GM18498 (cell line): ENCODE measurements around the gene AHRR.

Experiments
- ATAC-seq: cut with Tn5 transposase; IDR thresholded peaks from one replicate; pipeline ENCODE4 v1.9.1; 2021; ENCODE audit warnings: mild to moderate bottlenecking, moderate library complexity; ENCODE audit not compliant: unreplicated experiment

Gene AHRR

GRCh38 chr5:344668-345067 lies 23.2 kb downstream of the AHRR start:
- no peak for ATAC-seq

GRCh38 chr5:345404-346195 lies 24.1 kb downstream of the AHRR start:
- no peak for ATAC-seq

- ATAC-seq: no peak
Measured at GRCh38 chr5:346229-346935, 24.9 kb downstream of the AHRR start.

- no peak for ATAC-seq
Measured at GRCh38 chr5:347712-348284, 26.3 kb downstream of the AHRR start.

- no peak for ATAC-seq
Measured at GRCh38 chr5:348726-349125, 27.2 kb downstream of the AHRR start.

DNA sequence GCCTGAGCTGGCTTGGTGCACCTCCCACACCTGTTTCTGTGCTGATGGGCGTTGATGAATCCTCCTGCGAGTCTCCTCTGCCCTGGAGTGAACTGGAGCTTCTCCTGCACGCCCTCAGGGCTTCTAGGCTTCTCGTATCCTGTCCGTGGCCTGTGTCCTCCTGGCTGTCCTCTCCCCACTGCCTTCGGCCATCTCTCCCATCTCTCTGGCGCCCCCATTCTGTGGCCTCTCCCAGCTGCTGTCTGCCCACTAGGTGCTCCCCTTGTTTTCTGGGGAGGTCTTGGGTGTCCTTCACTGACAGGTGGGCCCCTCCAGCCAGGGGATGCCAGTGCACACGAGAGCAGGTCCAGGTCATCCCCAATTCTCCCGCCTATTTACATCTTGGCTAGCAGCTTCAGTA lies 28.8 kb downstream of the AHRR start:
- no peak for ATAC-seq

DNA sequence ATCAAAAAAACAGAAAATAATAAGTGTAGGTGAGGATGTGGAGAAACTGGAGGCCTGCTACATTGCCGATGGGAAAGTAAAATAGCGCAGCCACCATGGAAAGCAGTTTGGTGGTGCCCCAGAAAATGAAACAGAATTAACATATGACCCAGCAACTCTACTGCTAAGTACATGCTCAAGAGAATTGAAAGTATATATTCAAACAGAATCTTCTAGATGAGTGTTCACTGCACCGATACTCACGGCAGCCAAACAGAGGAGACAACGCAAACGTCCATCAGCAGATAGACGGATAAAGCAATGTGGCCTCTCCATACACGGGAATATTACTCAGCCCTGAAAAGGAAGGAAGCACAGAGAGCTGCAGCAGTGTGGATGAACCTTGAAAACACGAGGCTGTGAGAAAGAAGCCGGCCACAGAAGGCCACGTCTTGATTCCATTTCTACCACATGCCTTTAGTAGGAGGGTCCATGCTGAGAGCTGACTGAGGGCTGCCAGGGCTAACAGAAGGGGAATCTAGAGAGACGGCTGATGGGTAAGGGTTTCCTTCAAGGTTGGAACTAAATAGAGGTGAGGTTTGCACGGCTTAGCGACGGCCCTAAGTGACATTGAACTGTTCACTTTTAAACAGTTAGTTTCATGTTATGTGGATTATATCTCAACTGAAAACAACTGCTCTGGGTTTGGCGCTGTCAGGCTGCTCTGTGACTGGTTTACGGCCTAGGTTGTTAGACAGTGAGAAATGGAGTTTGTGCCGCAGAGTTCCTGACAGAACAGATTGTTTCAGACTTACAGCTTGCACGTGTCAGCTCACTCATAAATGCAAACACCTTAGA lies 29.8 kb downstream of the AHRR start:
- no peak for ATAC-seq

DNA sequence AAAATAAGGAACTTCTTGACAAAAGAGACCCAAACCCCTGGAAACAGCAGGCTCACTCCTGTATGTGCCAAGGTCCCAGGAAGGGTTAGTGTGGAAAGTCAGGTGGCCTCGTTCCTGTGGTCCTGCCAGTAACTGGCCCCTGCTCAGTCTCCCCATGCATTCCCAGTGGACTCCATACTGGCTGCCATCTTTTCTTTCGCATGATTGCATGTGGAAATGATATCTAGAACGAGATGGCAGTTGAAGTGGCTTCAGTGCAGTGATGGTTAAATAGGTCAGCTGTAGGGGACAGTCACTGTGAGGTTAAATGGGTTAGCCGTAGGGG lies 30.4 kb downstream of the AHRR start:
- no peak for ATAC-seq

DNA sequence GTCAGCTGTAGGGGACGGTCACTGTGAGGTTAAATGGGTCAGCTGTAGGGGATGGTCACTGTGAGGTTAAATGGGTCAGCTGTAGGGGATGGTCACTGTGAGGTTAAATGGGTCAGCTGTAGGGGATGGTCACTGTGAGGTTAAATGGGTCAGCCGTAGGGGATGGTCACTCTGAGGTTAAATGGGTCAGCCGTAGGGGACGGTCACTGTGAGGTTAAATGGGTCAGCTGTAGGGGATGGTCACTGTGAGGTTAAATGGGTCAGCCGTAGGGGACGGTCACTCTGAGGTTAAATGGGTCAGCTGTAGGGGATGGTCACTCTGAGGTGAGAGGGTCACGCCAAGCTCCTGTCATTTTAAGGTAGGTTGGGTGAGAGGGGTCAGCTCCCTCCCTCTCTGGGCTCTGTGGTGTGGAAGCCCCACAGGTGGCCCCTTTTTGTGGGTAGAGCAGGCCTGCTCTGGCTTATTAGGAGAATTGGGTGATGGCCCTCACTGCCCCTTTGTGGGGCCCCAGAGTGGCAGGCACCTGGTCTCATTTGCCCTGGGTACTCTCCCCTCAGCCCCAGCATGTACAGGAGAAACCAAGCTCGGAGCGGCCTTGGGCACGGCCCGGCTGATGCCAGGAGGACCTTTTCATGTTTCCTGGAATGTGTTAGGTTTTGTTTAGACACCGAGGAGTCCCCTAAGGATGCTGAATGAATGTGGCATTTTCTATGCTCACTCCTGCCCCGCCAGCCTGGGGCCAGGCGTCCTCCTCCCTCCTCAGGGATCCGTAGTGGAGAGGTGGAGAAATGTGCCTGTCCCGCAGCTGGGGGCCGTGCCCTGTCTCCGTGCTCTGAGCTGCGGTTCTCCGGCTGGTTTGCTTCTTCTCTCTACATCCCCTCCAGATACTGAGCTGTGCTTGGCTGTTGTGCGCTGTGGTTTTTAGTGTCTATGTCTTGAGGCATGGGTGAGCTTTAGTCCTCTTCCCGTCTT lies 31.4 kb downstream of the AHRR start:
- no peak for ATAC-seq

DNA sequence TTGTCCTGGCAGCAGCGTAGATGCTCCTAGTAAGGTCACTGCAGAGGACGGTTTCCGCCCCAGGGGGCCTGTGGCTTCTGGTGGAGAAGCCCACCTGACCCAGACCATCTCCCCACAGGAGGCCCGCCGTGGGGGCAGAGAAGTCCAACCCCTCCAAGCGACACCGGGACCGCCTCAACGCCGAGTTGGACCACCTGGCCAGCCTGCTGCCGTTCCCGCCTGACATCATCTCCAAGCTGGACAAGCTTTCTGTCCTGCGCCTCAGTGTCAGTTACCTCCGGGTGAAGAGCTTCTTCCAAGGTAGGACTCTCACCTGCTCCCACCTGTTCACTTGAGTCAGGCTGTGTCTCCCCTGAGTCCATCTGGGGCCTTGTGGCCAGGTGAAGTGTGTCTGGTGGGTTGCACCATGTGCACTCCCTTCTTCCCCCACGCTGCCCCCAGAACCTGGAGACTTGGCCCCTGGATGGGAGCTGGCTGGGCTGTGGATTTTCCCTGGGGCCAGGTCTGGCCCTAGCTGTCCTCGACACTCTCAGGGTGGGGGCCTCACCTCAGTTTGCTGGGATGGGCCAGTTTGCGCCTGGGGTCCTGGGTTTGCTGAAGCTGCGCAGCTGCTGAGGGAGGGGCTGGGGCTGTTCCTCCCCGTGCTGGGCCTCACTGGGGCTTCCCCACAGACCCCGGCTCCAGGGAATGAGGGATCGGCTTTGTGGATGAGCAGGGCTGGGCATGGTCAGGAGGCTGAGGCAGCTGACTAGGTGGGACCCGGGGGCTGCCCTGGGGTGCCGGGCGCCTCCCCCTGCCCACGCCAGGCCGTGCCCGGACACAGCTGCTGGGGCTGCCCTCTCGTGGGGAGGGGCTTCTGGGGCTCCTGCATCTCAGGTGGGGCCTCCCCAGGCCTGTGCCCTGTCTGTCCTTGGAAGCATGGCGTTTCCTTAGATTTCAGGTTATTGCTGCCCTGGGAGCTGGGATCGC lies 32.4 kb downstream of the AHRR start:
- no peak for ATAC-seq

GRCh38 chr5:354581-355378 lies 33.3 kb downstream of the AHRR start:
- ATAC-seq: no peak

DNA sequence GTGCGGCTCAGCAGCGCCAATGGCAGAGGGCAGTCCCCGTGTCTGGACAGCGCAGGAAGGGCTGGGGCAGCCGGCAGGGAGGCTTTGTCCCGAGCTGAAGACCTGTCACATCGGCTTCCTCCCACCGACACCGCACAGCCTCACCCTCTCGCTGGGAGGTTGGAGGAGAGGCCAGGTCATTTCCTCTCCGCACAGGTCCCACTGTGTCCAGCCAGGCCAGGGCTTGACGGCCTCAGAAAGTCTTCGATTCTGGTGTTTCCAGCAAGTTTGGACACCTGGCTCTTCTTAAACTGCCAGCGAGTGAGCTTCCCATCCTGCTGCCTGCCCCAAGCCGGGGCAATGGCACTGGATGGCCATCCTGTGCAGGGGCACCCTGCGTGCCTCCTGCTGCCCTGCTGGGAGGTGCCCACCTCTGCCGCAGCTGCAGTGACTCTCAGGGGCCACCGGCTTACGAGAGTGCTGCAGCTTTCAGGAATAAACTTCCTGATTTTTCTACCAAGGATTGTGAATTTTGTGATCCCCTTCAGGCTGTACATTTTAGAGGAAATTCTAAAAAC lies 33.9 kb downstream of the AHRR start:
- no peak for ATAC-seq

DNA sequence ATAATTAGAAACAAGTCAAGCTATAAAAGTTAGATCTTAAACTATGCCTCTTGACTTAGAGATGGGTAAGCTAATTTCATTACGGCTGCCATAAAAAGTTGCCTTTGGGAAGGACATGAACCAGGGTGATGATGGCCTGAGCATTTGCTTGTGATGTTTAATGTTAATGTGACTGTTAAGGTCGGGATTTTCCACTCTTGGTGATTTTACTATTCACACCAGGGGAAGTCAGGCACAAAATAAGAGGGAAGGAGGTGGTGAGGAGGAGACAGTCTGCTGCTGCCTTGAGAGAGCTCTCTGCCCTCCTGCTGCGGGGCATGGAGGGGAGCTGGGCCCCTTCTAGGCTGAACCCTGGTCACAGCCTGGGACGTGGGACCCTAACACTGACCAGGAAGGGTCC lies 34.4 kb downstream of the AHRR start:
- ATAC-seq: no peak

DNA sequence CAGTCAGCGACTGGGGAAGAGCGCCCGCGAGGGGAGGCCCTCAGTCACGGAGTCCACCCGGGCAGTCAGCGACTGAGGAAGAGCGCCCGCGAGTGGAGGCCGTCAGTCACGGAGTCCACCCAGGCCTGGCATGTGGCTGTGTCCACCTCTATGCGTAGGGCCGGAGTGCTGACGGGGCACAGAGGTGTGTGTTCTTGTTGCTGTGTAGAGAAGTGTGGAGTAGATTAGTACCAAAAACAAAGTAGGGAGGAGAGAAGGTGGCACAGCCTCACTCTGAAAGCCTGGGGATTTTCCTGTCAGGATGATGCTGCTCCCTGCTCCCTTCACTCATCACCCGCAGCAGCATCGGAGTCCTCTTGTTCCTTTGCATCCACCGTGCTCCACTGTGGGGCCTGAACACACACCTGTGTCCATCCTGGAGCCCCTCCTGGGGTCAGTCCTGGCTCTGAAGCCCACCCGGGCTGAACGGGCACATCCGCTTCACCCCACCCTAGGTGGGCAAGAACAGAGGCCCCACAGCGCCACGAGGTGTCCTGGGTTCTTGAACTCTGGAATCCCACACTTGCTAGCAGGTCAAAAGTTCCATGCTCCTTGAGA lies 37.9 kb downstream of the AHRR start:
- no peak for ATAC-seq

GRCh38 chr5:360257-361027 lies 38.9 kb downstream of the AHRR start:
- no peak for ATAC-seq

GRCh38 chr5:362189-362588 lies 40.7 kb downstream of the AHRR start:
- no peak for ATAC-seq
